Left renal cortex interstitium (tissue), 4 donors: ENCODE measurements around the gene EIF2AK2. TPM values are rescaled to one million over a fixed set of nuclear protein-coding genes. Genes with fewer than 3 reads are reported as not detected.

Experiments
- DNase-seq, 4 donors: peaks; one replicate each; pipeline ENCODE4 v3.0.0-alpha.2; 2013; ENCODE audit warnings: low read depth in 4 of 4, low spot score in 2 of 4, missing footprints in 1 of 4
- polyA plus RNA-seq, 4 donors: library from polyadenylated mRNA; unstranded; fragments of 120-200 nt; gene quantifications; one replicate each; pipeline ENCODE4 v1.2.1, GENCODE V29; 2013; ENCODE audit not compliant: insufficient read length in 4 of 4

EIF2AK2 gene
- polyA plus RNA-seq, 4 donors: 31.1 to 38.9 (median 32.9) TPM

- no peak for DNase-seq
Observed at GRCh38 chr2:37105150-37105549, 51.6 kb downstream of the EIF2AK2 start.

- no peak for DNase-seq
Observed at GRCh38 chr2:37104178-37104577, 52.6 kb downstream of the EIF2AK2 start.

GRCh38 chr2:37102588-37102987, 54.2 kb downstream of the EIF2AK2 start:
- DNase-seq: no peak

GRCh38 chr2:37100054-37100453, 56.7 kb downstream of the EIF2AK2 start:
- DNase-seq: no peak

GRCh38 chr2:37098416-37099118, 58.2 kb downstream of the EIF2AK2 start:
- DNase-seq: no peak

- no peak for DNase-seq
Observed at GRCh38 chr2:37096568-37096967, 60.2 kb downstream of the EIF2AK2 start.

- DNase-seq: no peak
Observed at GRCh38 chr2:37091873-37092272, 64.9 kb downstream of the EIF2AK2 start.

- DNase-seq: no peak
Observed at GRCh38 chr2:37090019-37090477, 66.7 kb downstream of the EIF2AK2 start.

- no peak for DNase-seq
Observed at GRCh38 chr2:37085731-37086147, 71.0 kb downstream of the EIF2AK2 start.

- DNase-seq: no peak
Observed at GRCh38 chr2:37084797-37085196, 72.0 kb downstream of the EIF2AK2 start.

GRCh38 chr2:37083873-37084794, 72.6 kb downstream of the EIF2AK2 start, which contains the start of the genes GPATCH11 and HEATR5B:
GPATCH11 (plus strand) TSS chr2:37084518; CDS start chr2:37088382, 3,864 bp downstream.
HEATR5B (minus strand) TSS chr2:37084372; CDS start chr2:37083414, 958 bp downstream.
- peak; percentile 89 to 97 (median 94) for DNase-seq

GRCh38 chr2:37080689-37081088, 76.1 kb downstream of the EIF2AK2 start:
- DNase-seq: no peak

- no peak for DNase-seq
Observed at GRCh38 chr2:37080266-37080665, 76.5 kb downstream of the EIF2AK2 start.

GRCh38 chr2:37070931-37071330, 85.8 kb downstream of the EIF2AK2 start:
- DNase-seq: no peak

- no peak for DNase-seq
Observed at GRCh38 chr2:37068686-37069085, 88.1 kb downstream of the EIF2AK2 start.

GRCh38 chr2:37061776-37062175, 95.0 kb downstream of the EIF2AK2 start:
- no peak for DNase-seq

- DNase-seq: no peak
Observed at GRCh38 chr2:37061013-37061711, 95.6 kb downstream of the EIF2AK2 start.

GRCh38 chr2:37060446-37060845, 96.3 kb downstream of the EIF2AK2 start:
- no peak for DNase-seq

- DNase-seq: no peak
Observed at GRCh38 chr2:37059841-37060240, 96.9 kb downstream of the EIF2AK2 start.

- no peak for DNase-seq
Observed at GRCh38 chr2:37052600-37053332, 104.0 kb downstream of the EIF2AK2 start.
